HCT116 (cell line): Measurements from ENCODE around the gene BNC2. TPM values are rescaled to one million over a fixed set of nuclear protein-coding genes. Genes with fewer than 3 reads are reported as not detected.

Source experiments
- ATAC-seq: fragments of 200-7000 bp; cut with Tn5 transposase; 2 replicates; pipeline ENCODE4 v1.9.1; 2020; ENCODE audit warnings: mild to moderate bottlenecking, moderate library complexity
- BruUV-seq: library from RNA; stranded (reverse); fragments of 400-500 nt; replicated peaks from 2 replicates; lab custom pipeline; 2021; lab: Mats Ljungman, UMichigan
- CTCF ChIA-PET: fragments of 300-600 bp; sonication (Branson Sonifier 250); formaldehyde crosslinking; loops from one replicate; lab custom pipeline; 2021; ENCODE audit warnings: antibody characterized with exemption; lab: Charles Lee
- POLR2A ChIA-PET: fragments of 300-600, 350-600 bp; sonication (Branson Sonifier 250); formaldehyde crosslinking; loops from one replicate; lab custom pipeline; 2021; ENCODE audit warnings: antibody characterized with exemption; lab: Charles Lee
- RAD21 ChIA-PET, 2 experiments: fragments of 300-600 bp; sonication (Branson Sonifier 250); formaldehyde crosslinking; loops; one replicate each; lab custom pipeline; 2023; ENCODE audit warnings: low total read pairs in 2 of 2; ENCODE audit not compliant: uncharacterized antibody in 2 of 2, unreplicated experiment in 2 of 2, low non-redundant PET in 1 of 2; lab: Charles Lee
- DNase-seq: peaks from one replicate; pipeline ENCODE4 v3.0.0-alpha.2; 2010; ENCODE audit warnings: low read depth, low spot score
- H2AFZ ChIP-seq: fragments of 200-600 bp; shearing (Covaris generic), sonication (generic); 2 replicates; pipeline ENCODE4 v1.6.1; 2017; ENCODE audit warnings: low read depth, mixed run types, mixed read lengths, antibody characterized with exemption, low read length; ENCODE audit not compliant: poor library complexity, severe bottlenecking
- H3K27ac ChIP-seq: 2 replicates; pipeline ENCODE4 v1.5.1; 2012; ENCODE audit warnings: low read depth, low read length
- H3K27me3 ChIP-seq: fragments of 200-600 bp; sonication (generic); 2 replicates; pipeline ENCODE4 v1.6.1; 2016; ENCODE audit warnings: mixed run types, low read length, mixed read lengths; ENCODE audit not compliant: insufficient read depth
- H3K36me3 ChIP-seq, 2 experiments: fragments of 200-500 bp in 1 of 2; fragments of 200-600 bp in 1 of 2; sonication (Bioruptor generic) in 1 of 2; sonication (generic) in 1 of 2; 2 replicates each; pipeline versions ENCODE4 v1.5.1 to v1.6.1; 2014 to 2016; ENCODE audit warnings: low read length in 2 of 2, inconsistent platforms in 1 of 2, mixed read lengths in 1 of 2, mixed run types in 1 of 2; ENCODE audit not compliant: insufficient read depth in 2 of 2, control insufficient read depth in 1 of 2
- H3K4me1 ChIP-seq, 2 experiments: fragments of 200-600 bp in 1 of 2; sonication (generic) in 1 of 2; 2 replicates each; pipeline versions ENCODE4 v1.5.1 to v1.6.1; 2012 to 2017; ENCODE audit warnings: low read length in 2 of 2, inconsistent platforms in 1 of 2, mild to moderate bottlenecking in 1 of 2, mixed read lengths in 1 of 2, mixed run types in 1 of 2, moderate library complexity in 1 of 2; ENCODE audit not compliant: insufficient read depth in 2 of 2, control insufficient read depth in 1 of 2
- H3K4me2 ChIP-seq: fragments of 200-600 bp; sonication (generic); 2 replicates; pipeline ENCODE4 v1.6.1; 2017; ENCODE audit warnings: mixed run types, low read length, mixed read lengths
- H3K4me3 ChIP-seq, 2 experiments: fragments of 200-600 bp in 1 of 2; sonication (generic) in 1 of 2; replicated peaks in 1 of 2; 2 replicates each; pipeline ENCODE4 v1.5.1; 2011 to 2016; ENCODE audit warnings: low read length in 2 of 2, control low read depth in 1 of 2, low read depth in 1 of 2, mild to moderate bottlenecking in 1 of 2, mixed read lengths in 1 of 2, mixed run types in 1 of 2
- H3K79me2 ChIP-seq: fragments of 200-600 bp; sonication (generic); 2 replicates; pipeline ENCODE4 v1.6.1; 2017; ENCODE audit warnings: mild to moderate bottlenecking, mixed run types, low read length, moderate library complexity, mixed read lengths; ENCODE audit not compliant: insufficient read depth
- H3K9ac ChIP-seq: fragments of 200-600 bp; sonication (generic); 2 replicates; pipeline ENCODE4 v1.6.1; 2016; ENCODE audit warnings: low read length, mixed read lengths
- H3K9me2 ChIP-seq: fragments of 200-600 bp; sonication (generic), shearing (Covaris generic); 2 replicates; pipeline ENCODE4 v1.6.1; 2017; ENCODE audit warnings: mixed run types, mild to moderate bottlenecking, moderate library complexity; ENCODE audit not compliant: insufficient read depth
- H3K9me3 ChIP-seq, 2 experiments: fragments of 200-500 bp in 1 of 2; fragments of 200-600 bp in 1 of 2; sonication (Bioruptor generic) in 1 of 2; sonication (generic) in 1 of 2; 2 replicates each; pipeline ENCODE4 v1.6.1; 2014 to 2017; ENCODE audit warnings: low read length in 2 of 2, mixed read lengths in 2 of 2, inconsistent platforms in 1 of 2, low read depth in 1 of 2, mild to moderate bottlenecking in 1 of 2, mixed run types in 1 of 2, moderate library complexity in 1 of 2; ENCODE audit not compliant: control insufficient read depth in 1 of 2, insufficient read depth in 1 of 2
- H4K20me1 ChIP-seq: fragments of 200-600 bp; sonication (generic), shearing (Covaris generic); 2 replicates; pipeline ENCODE4 v1.6.1; 2017; ENCODE audit warnings: mixed run types, mild to moderate bottlenecking, moderate library complexity; ENCODE audit not compliant: insufficient read depth
- ATF3 ChIP-seq: IDR thresholded peaks from 2 replicates; pipeline ENCODE4 v1.6.1; 2012
- CBX3 ChIP-seq: IDR thresholded peaks from 2 replicates; pipeline ENCODE4 v1.6.1; 2012; ENCODE audit warnings: low read depth
- CEBPB ChIP-seq: IDR thresholded peaks from 2 replicates; pipeline ENCODE4 v1.6.1; 2012; ENCODE audit warnings: low read depth
- CTCF ChIP-seq, 3 experiments: fragments of 200-600 bp in 1 of 3; sonication (generic) in 1 of 3; IDR thresholded peaks in 2 of 3; conservative IDR thresholded peaks in 1 of 3; 2 replicates each; pipeline ENCODE4 v1.5.1; 2012 to 2017; ENCODE audit warnings: low read depth in 2 of 3, low read length in 2 of 3, antibody characterized with exemption in 1 of 3, borderline replicate concordance in 1 of 3, control low read depth in 1 of 3, mild to moderate bottlenecking in 1 of 3, mixed read lengths in 1 of 3, mixed run types in 1 of 3, moderate library complexity in 1 of 3; ENCODE audit not compliant: insufficient read depth in 1 of 3
- ELF1 ChIP-seq: IDR thresholded peaks from 2 replicates; pipeline ENCODE4 v1.6.1; 2012; ENCODE audit warnings: low read depth, borderline replicate concordance
- EZH2phosphoT487 ChIP-seq: fragments of 200-600 bp; IDR thresholded peaks from 2 replicates; pipeline ENCODE4 v1.6.1; 2018; ENCODE audit warnings: antibody characterized with exemption, borderline replicate concordance
- MAX ChIP-seq: IDR thresholded peaks from 2 replicates; pipeline ENCODE4 v1.6.1; 2012
- REST ChIP-seq: IDR thresholded peaks from 2 replicates; pipeline ENCODE4 v1.6.1; 2012; ENCODE audit warnings: low read depth
- SIN3A ChIP-seq: IDR thresholded peaks from 2 replicates; pipeline ENCODE4 v1.6.1; 2012; ENCODE audit warnings: low read depth
- SP1 ChIP-seq: IDR thresholded peaks from 2 replicates; pipeline ENCODE4 v1.6.1; 2012; ENCODE audit warnings: low read depth
- SRF ChIP-seq: IDR thresholded peaks from 2 replicates; pipeline ENCODE4 v1.6.1; 2012; ENCODE audit warnings: low read depth
- ZNF274 ChIP-seq: fragments of 200-500 bp; sonication (Bioruptor generic); IDR thresholded peaks from 2 replicates; pipeline ENCODE4 v1.6.1; 2014; ENCODE audit warnings: mild to moderate bottlenecking, low read depth, low read length, inconsistent platforms
- intact Hi-C: fragments of 100-400 bp; cut with micrococcal nuclease; formaldehyde crosslinking; loops from 2 replicates; pipeline ENCODE4 v1.10.0; 2022
- total RNA-seq: library from RNA; stranded (reverse); gene quantifications from one replicate; pipeline ENCODE4 v1.2.1, GENCODE V29; 2021; ENCODE audit not compliant: unreplicated experiment

BNC2 gene
- total RNA-seq, 1 experiment from 2014 or later = 0.37 TPM

GRCh38 chr9:16848179-16848578 lies 22.3 kb downstream of the BNC2 start:
- Histone ChIP-seq H3K9me3 (no peaks in the 10 kb centered on the region), H3K9ac (no peak overlapping the region), H4K20me1 (no peaks in the 10 kb centered on the region), H3K36me3 (no peaks in the 10 kb centered on the region), H3K27ac (no peak overlapping the region), H3K9me2 (no peaks in the 10 kb centered on the region), H3K27me3 (no peaks in the 10 kb centered on the region), H2AFZ (no peak overlapping the region), H3K4me1 (no peaks in the 10 kb centered on the region), H3K4me2 (no peak overlapping the region), H3K79me2 (no peaks in the 10 kb centered on the region), H3K4me3 (no peak overlapping the region)
- intact Hi-C loops = no loop called here
- ChIA-PET CTCF (no interaction called here), RAD21 (no interaction called here), POLR2A (no interaction called here)
- ATAC-seq (no peak), DNase-seq (no peak)
- TF ChIP-seq ATF3 (no peak), MAX (no peak), ZNF274 (no peak)
- BruUV-seq = no TSS peak

GRCh38 chr9:16846986-16847385 lies 23.5 kb downstream of the BNC2 start:
- H3K36me3 ChIP-seq = no peaks in the 10 kb centered on the region
- H3K4me2 ChIP-seq = no peak overlapping the region
- no peak overlapping the region for H3K27ac ChIP-seq
- no peaks in the 10 kb centered on the region for H4K20me1 ChIP-seq
- no peak overlapping the region for H3K9ac ChIP-seq
- ATAC-seq = no peak
- ChIA-PET POLR2A (no interaction called here), RAD21 (no interaction called here), CTCF (no interaction called here)
- H3K79me2 ChIP-seq = no peaks in the 10 kb centered on the region
- BruUV-seq = no TSS peak
- no peak overlapping the region for H2AFZ ChIP-seq
- no peaks in the 10 kb centered on the region for H3K4me1 ChIP-seq
- H3K9me3 ChIP-seq = no peaks in the 10 kb centered on the region
- H3K4me3 ChIP-seq = no peak overlapping the region
- no peaks in the 10 kb centered on the region for H3K27me3 ChIP-seq
- H3K9me2 ChIP-seq = no peaks in the 10 kb centered on the region
- DNase-seq = no peak
- intact Hi-C loops = no loop called here
- TF ChIP-seq SRF = no peak
- TF ChIP-seq CEBPB = no peak
- no peak for TF ChIP-seq REST
- no peak for TF ChIP-seq ATF3
- no peak for TF ChIP-seq SIN3A
- no peak for TF ChIP-seq MAX
- no peak for TF ChIP-seq CBX3
- TF ChIP-seq SP1 = no peak
- TF ChIP-seq ELF1 = no peak
- TF ChIP-seq CTCF (IDR thresholded peaks at IDR 0.05 in 2 of 3, conservative IDR thresholded peaks at IDR 0.05 in 1 of 3; ENCODE audit: borderline replicate concordance in 1 of 3, insufficient read depth in 1 of 3, low read depth in 2 of 3, low read length in 2 of 3) = no peak
- TF ChIP-seq EZH2phosphoT487 = no peak
